ENCODE data around the gene KANSL2.
"Not testable (repeated sequence)": the region's sequence is repeated elsewhere in the genome, so short reads cannot be mapped to it uniquely, and the experiment has no call there.

Gene KANSL2

DNA sequence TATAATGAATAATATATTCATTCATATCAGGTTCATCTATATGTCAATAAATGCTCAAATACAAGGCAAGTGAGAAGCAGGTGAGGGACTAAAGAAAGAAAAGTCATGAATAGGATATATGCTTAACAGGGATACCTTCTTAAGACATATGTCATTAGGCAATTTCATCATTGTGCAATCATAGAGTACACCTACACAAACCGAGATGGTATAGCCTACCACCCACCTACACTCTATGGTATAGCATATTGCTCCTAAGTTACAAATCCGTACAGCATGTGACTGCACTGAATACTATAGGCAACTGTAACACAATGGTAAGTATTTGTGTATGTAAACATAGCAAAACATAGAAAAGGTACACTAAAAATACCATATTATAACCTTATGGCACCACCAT is 39.0 kb downstream of the KANSL2 start:
- no peak for TF ChIP-seq CTCF (IDR thresholded peaks at IDR 0.05; ENCODE audit: low read depth, low read length)
- H3K4me3 ChIP-seq (ENCODE audit: low read depth, low read length), result no peak overlapping the region

- H3K4me3 ChIP-seq (ENCODE audit: low read depth, low read length), result not testable (repeated sequence)
Measured at GRCh38 chr12:48641752-48642555, 40.1 kb downstream of the KANSL2 start.

DNA sequence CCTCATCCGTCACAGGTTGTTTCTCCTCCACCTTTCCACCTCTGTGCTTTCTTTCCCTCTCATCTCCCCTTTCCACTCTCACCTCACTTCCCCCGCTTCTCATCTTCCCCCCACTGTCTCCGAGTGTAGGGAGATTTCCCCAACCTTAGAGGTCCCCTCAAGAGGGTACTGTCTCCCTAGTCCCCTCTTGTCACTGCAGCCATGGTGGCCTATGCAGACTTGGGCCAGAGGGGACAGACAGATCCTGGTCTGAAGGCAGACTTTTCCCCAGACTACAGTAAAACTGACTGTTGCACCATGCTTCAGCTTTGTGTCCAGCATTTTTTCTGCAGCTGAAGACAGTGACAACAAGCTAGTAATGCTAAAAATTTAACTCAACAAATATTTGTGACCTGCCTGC is 41.2 kb downstream of the KANSL2 start:
- no peak overlapping the region for H3K4me3 ChIP-seq (ENCODE audit: low read depth, low read length)
- no peak for TF ChIP-seq CTCF (IDR thresholded peaks at IDR 0.05; ENCODE audit: low read depth, low read length)

GRCh38 chr12:48640428-48640827 is 41.6 kb downstream of the KANSL2 start:
- H3K4me3 ChIP-seq (ENCODE audit: low read depth, low read length), result no peak overlapping the region
- TF ChIP-seq CTCF (IDR thresholded peaks at IDR 0.05; ENCODE audit: low read depth, low read length), result no peak

- TF ChIP-seq CTCF (IDR thresholded peaks at IDR 0.05; ENCODE audit: low read depth, low read length), result no peak
- no peak overlapping the region for H3K4me3 ChIP-seq (ENCODE audit: low read depth, low read length)
Measured at GRCh38 chr12:48631071-48631470, 51.0 kb downstream of the KANSL2 start.

- TF ChIP-seq CTCF (IDR thresholded peaks at IDR 0.05; ENCODE audit: low read depth, low read length), result no peak
- H3K4me3 ChIP-seq (ENCODE audit: low read depth, low read length), result no peak overlapping the region
Measured at GRCh38 chr12:48630346-48630745, 51.7 kb downstream of the KANSL2 start.

GRCh38 chr12:48629541-48629940 is 52.5 kb downstream of the KANSL2 start:
- no peak overlapping the region for H3K4me3 ChIP-seq (ENCODE audit: low read depth, low read length)
- no peak for TF ChIP-seq CTCF (IDR thresholded peaks at IDR 0.05; ENCODE audit: low read depth, low read length)

- no peak for TF ChIP-seq CTCF (IDR thresholded peaks at IDR 0.05; ENCODE audit: low read depth, low read length)
Measured at GRCh38 chr12:48627556-48627955, 54.5 kb downstream of the KANSL2 start.

DNA sequence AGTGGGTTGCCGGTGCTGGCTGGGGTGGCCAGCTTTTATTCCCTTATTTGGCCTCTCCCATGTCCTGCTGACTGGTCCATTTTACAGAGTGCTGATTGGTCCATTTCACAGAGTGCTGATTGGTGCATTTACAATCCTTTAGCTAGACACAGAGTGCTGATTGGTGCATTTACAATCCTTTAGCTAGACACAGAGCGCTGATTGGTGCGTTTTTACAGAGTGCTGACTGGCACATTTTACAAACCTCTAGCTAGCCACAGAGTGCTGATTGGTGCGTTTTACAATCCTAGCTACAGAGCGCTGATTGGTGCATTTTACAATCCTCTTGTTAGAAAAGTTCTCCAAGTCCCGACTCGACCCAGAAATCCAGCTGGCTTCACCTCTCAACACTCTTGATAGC is 59.0 kb downstream of the KANSL2 start:
- not testable (repeated sequence) for H3K4me3 ChIP-seq (ENCODE audit: low read depth, low read length)

More at GRCh38 chr12:48627556-48627955, 54.5 kb downstream of the KANSL2 start:
- no peak overlapping the region for H3K4me3 ChIP-seq (ENCODE audit: low read depth, low read length)
